Gastroesophageal sphincter (tissue), 4 donors: Measurements from ENCODE around the gene UBA3. TPM values are rescaled to one million over a fixed set of nuclear protein-coding genes. Genes with fewer than 3 reads are reported as not detected.

Source experiments
- ATAC-seq: fragments of 150-250 bp; one replicate; pipeline ENCODE4 v1.9.1; 2016; ENCODE audit warnings: mild to moderate bottlenecking, moderate library complexity
- H3K27ac ChIP-seq, 4 donors: fragments of 200-600 bp; sonication (generic) in 3 of 4; 1 replicate in 3 of 4; 2 replicates in 1 of 4; pipeline ENCODE4 v1.5.1; 2016 to 2019
- H3K27me3 ChIP-seq: fragments of 200-600 bp; sonication (generic); one replicate; pipeline ENCODE4 v1.5.1; 2019
- H3K36me3 ChIP-seq, 2 donors: fragments of 200-600 bp; sonication (generic); one replicate each; pipeline ENCODE4 v1.5.1; 2019; ENCODE audit warnings: control low read depth in 1 of 2
- H3K4me1 ChIP-seq, 3 donors: fragments of 200-600 bp; sonication (generic); 1 replicate in 2 of 3; 2 replicates in 1 of 3; pipeline ENCODE4 v1.5.1; 2016 to 2019; ENCODE audit warnings: control low read depth in 2 of 3
- H3K4me3 ChIP-seq, 2 donors: fragments of 200-600 bp; sonication (generic); one replicate each; pipeline ENCODE4 v1.5.1; 2019; ENCODE audit warnings: mild to moderate bottlenecking in 1 of 2, moderate library complexity in 1 of 2
- H3K9me3 ChIP-seq, 3 donors: fragments of 200-600 bp; sonication (generic); one replicate each; pipeline ENCODE4 v1.5.1; 2017 to 2019; ENCODE audit warnings: control low read depth in 2 of 3
- CTCF ChIP-seq, 4 experiments: fragments of 200-600 bp in 2 of 4; fragments of 450-650 bp in 2 of 4; sonication (generic) in 1 of 4; IDR thresholded peaks; one replicate each; pipeline ENCODE4 v1.5.1; 2017 to 2019; ENCODE audit warnings: antibody characterized with exemption in 4 of 4, mild to moderate bottlenecking in 2 of 4, moderate library complexity in 2 of 4
- EP300 ChIP-seq: sonication (generic); formaldehyde crosslinking; IDR thresholded peaks from one replicate; pipeline ENCODE4 v1.6.1; 2017; ENCODE audit warnings: antibody characterized with exemption, mild to moderate bottlenecking
- POLR2A ChIP-seq, 2 donors: fragments of 450-650 bp; IDR thresholded peaks; one replicate each; pipeline ENCODE4 v1.6.1; 2017; ENCODE audit warnings: antibody characterized with exemption in 2 of 2, mild to moderate bottlenecking in 2 of 2, moderate library complexity in 1 of 2
- POLR2AphosphoS5 ChIP-seq: sonication (generic); formaldehyde crosslinking; IDR thresholded peaks from one replicate; pipeline ENCODE4 v1.6.1; 2017; ENCODE audit warnings: antibody characterized with exemption
- WGBS, 2 donors: methylation state at CpG; one replicate each; pipeline ENCODE4 v1.1.5; 2018; ENCODE audit warnings: low coverage in 1 of 2; 5-methylcytosine and 5-hydroxymethylcytosine counted together
- total RNA-seq, 4 donors: library from RNA; depleted of rRNA; stranded (reverse); fragments of >200 nt; gene quantifications; one replicate each; pipeline ENCODE4 v1.1.0, GENCODE V29; 2016

Gene UBA3
- total RNA-seq, 4 donors from 2014 or later = 49.8 to 67.6 (median 54.7) TPM

GRCh38 chr3:69051756-69052471, 28.3 kb downstream of the UBA3 start, which contains the start of gene TMF1:
Gene TMF1, minus strand, starts transcription at chr3:69052333. Its CDS starts 247 bp downstream, at chr3:69052086.
- Histone ChIP-seq H3K27ac (peak within 1 kb of the TSS; percentile 83 to 96 (median 95)), H3K9me3 (no peaks in the 10 kb centered on the region), H3K27me3 (no peaks in the 10 kb centered on the region), H3K4me3 (peak within 1 kb of the TSS; percentile 67 to 77), H3K4me1 (peaks cover 7 to 46% (median 7%) of the 10 kb centered on the region in 3 donors), H3K36me3 (peaks cover 4 to 59% of the 10 kb centered on the region in 2 donors)
- TF ChIP-seq POLR2AphosphoS5 (peak; percentile 89), EP300 (no peak), CTCF (IDR thresholded peaks at IDR 0.05) (no peak), POLR2A (IDR thresholded peaks at IDR 0.05) (peak; percentile 82)
- WGBS, 2 donors = 0 to 3% methylated on average over 11 to 15 of the region's 45 CpGs
- peak; percentile 99 for ATAC-seq

GRCh38 chr3:69048990-69049389, 31.2 kb downstream of the UBA3 start:
- Histone ChIP-seq H3K27ac (no peak overlapping the region), H3K27me3 (no peaks in the 10 kb centered on the region), H3K4me1 (peaks cover 7 to 62% (median 8%) of the 10 kb centered on the region in 3 donors), H3K9me3 (no peaks in the 10 kb centered on the region), H3K4me3 (no peak overlapping the region), H3K36me3 (peaks cover 5 to 54% of the 10 kb centered on the region in 2 donors)
- TF ChIP-seq CTCF (IDR thresholded peaks at IDR 0.05) = no peak
- no peak for TF ChIP-seq POLR2A (IDR thresholded peaks at IDR 0.05)
- TF ChIP-seq EP300 = no peak
- TF ChIP-seq POLR2AphosphoS5 = no peak
- ATAC-seq = no peak
- WGBS, 2 donors = 88 to 94% methylated on average over 2 of the region's 2 CpGs

- 73 to 92% methylated on average over 1 to 2 of the region's 2 CpGs for WGBS, 2 donors
- no peak overlapping the region for H3K4me3 ChIP-seq
- peaks cover 8 to 87% of the 10 kb centered on the region in 2 donors for H3K36me3 ChIP-seq
- H3K4me1 ChIP-seq = peaks cover 0 to 41% (median 5%) of the 10 kb centered on the region in 3 donors
- no peak for TF ChIP-seq POLR2A (IDR thresholded peaks at IDR 0.05)
- H3K27ac ChIP-seq = no peak overlapping the region
- no peaks in the 10 kb centered on the region for H3K27me3 ChIP-seq
- ATAC-seq = no peak
- no peaks in the 10 kb centered on the region for H3K9me3 ChIP-seq
Observed at GRCh38 chr3:69044608-69045007, 35.6 kb downstream of the UBA3 start.

- peaks cover 4 to 97% of the 10 kb centered on the region in 2 donors for H3K36me3 ChIP-seq
- H3K4me3 ChIP-seq = no peak overlapping the region
- no peaks in the 10 kb centered on the region for H3K27me3 ChIP-seq
- no peak overlapping the region for H3K27ac ChIP-seq
- WGBS, 2 donors = 72 to 93% methylated on average over 7 of the region's 7 CpGs
- ATAC-seq = no peak
- TF ChIP-seq POLR2A (IDR thresholded peaks at IDR 0.05) = no peak
- TF ChIP-seq POLR2AphosphoS5 = no peak
- no peak for TF ChIP-seq CTCF (IDR thresholded peaks at IDR 0.05)
- no peak for TF ChIP-seq EP300
- no peaks in the 10 kb centered on the region for H3K4me1 ChIP-seq
- H3K9me3 ChIP-seq = no peaks in the 10 kb centered on the region
Observed at GRCh38 chr3:69033470-69033869, 46.7 kb downstream of the UBA3 start.

- Histone ChIP-seq H3K27ac (no peak overlapping the region), H3K9me3 (no peaks in the 10 kb centered on the region), H3K27me3 (no peaks in the 10 kb centered on the region), H3K4me3 (no peak overlapping the region), H3K4me1 (no peaks in the 10 kb centered on the region), H3K36me3 (peaks cover 9 to 97% of the 10 kb centered on the region in 2 donors)
- TF ChIP-seq POLR2AphosphoS5 = no peak
- TF ChIP-seq POLR2A (IDR thresholded peaks at IDR 0.05) = no peak
- no peak for TF ChIP-seq EP300
- TF ChIP-seq CTCF (IDR thresholded peaks at IDR 0.05) = no peak
- ATAC-seq = no peak
- WGBS, 2 donors = 100% methylated on average over 3 of the region's 9 CpGs; no CpG with 5 or more reads in 1 of the 2 donors
Observed at GRCh38 chr3:69032737-69033136, 47.4 kb downstream of the UBA3 start.
